ENCODE measurements around the gene ST8SIA2. TPM values are rescaled to one million over a fixed set of nuclear protein-coding genes. Genes with fewer than 3 reads are reported as not detected.
"Not testable (repeated sequence)": the region's sequence is repeated elsewhere in the genome, so short reads cannot be mapped to it uniquely, and the experiment has no call there.

The ST8SIA2 gene
- polyA plus RNA-seq, 4 donors = 4.1 to 6.7 (median 5.2) TPM

- not testable (repeated sequence) for DNase-seq (ENCODE audit: low read depth in 4 of 4, low spot score in 2 of 4)
Measured at GRCh38 chr15:92479730-92480129, 86.0 kb downstream of the ST8SIA2 start.

DNA sequence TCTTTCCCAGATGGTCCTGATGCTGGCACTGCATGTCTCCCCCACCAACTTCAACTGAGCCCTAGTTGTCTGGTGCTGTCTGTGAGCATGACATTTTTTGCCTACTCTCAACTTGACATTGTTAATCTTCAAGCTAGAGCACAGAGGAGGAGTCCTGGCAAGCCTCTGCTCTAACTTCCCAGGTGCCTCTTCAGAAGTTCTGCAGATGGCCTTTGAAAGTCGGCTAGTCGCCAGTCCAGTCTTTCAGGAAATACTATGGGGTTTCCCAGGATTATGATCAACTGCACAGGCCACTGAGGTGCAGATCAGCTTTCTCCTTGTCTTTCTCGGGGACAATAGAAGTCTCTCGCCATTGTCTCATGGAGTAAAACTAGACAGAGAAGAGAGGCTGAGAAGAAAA lies 86.7 kb downstream of the ST8SIA2 start:
- DNase-seq (ENCODE audit: low read depth in 4 of 4, low spot score in 2 of 4) = no peak

GRCh38 chr15:92485441-92485840 lies 91.8 kb downstream of the ST8SIA2 start:
- no peak for DNase-seq (ENCODE audit: low read depth in 4 of 4, low spot score in 2 of 4)

DNA sequence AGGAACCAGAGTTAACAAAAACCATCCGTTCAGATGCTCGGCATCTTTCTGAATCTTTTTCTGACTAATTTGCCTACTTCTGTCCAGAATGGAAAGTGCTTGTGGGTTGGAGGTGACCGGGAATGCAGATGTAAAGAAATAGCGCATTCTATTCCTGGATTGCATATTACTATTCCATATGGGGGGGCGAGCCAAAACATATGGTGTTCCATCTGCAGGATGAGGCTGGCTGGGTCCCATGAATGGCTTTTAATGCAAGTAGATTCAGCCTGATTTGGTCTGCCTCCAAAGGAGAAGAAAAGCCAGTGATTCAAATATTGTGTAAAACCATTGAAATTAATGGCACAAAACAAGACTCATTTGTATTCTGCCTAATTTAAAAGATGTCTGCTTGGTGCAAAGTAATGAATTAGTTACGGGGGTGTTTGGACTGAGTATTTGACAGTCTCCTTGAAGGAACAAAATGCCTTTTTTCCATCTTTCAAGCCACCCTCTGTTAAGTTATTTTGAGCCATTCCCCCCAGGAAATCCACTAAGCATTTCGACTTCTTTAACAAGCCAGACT lies 99.0 kb downstream of the ST8SIA2 start:
- no peak for DNase-seq (ENCODE audit: low read depth in 4 of 4, low spot score in 2 of 4)

DNA sequence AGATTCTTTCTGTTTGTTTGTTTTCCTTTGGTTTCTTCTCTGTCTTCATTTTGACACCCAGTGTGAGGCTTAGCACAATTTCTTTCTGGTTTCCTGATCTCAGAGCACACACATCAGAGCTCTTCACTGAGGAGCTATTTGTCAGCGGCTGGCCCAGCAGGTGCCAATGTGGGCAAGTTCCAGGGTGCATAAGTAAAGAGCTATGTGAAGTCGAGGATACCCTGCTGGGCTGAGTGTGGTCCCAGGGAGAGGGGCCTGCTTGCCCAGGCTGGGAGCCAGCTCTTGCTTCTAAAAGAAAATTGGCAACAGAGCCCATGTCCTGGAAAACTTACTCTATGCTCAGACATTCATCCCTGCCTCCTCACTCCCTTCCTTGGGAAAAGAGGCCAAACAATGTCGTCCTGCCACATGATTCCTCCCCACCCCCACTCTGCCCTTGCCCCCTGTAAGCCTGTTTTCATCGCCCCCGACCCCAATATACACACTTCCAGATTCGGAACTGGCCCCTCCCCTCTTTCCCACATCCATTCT lies 101.2 kb downstream of the ST8SIA2 start:
- no peak for DNase-seq (ENCODE audit: low read depth in 4 of 4, low spot score in 2 of 4)

DNA sequence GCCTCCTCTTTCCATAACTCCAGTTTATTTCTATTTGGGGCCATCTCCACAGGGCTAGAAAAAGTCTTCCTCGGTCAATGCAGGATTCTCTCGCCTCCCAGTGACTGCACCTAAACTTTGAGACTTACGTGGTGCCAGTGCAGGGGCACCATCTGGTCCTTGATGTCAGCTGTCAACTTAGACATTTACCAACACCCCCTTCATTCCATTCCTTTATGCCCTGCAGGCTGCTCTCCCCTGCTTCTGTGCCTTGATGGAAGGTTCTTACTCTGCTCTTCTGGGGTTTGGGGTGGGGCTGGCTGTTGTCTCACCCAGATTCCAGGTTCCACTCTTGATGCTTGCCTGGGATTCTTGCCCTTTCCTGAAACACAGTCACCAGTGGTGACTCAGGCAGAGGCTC lies 101.8 kb downstream of the ST8SIA2 start:
- DNase-seq (ENCODE audit: low read depth in 4 of 4, low spot score in 2 of 4) = no peak

- no peak for DNase-seq (ENCODE audit: low read depth in 4 of 4, low spot score in 2 of 4)
Measured at GRCh38 chr15:92499731-92500530, 106.2 kb downstream of the ST8SIA2 start.

DNA sequence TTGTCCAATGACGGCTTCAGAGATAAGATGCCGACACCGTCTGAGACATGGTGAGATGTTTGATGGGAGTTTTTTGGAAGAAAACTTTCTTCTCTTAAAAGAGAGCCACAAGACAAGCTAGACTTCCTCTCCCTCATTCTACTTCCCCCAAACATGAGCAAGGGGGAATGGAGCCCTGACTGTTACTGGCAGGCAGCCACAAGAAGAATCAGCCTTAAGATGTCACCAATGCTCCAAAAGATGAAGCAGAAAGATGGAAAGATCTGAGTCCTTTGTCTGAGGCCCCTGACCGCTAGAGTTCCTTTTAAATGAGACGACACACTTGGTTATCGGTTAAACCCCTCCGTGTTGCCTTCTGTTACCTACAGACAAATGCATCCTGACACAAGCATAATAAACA lies 108.7 kb downstream of the ST8SIA2 start:
- no peak for DNase-seq (ENCODE audit: low read depth in 4 of 4, low spot score in 2 of 4)

DNA sequence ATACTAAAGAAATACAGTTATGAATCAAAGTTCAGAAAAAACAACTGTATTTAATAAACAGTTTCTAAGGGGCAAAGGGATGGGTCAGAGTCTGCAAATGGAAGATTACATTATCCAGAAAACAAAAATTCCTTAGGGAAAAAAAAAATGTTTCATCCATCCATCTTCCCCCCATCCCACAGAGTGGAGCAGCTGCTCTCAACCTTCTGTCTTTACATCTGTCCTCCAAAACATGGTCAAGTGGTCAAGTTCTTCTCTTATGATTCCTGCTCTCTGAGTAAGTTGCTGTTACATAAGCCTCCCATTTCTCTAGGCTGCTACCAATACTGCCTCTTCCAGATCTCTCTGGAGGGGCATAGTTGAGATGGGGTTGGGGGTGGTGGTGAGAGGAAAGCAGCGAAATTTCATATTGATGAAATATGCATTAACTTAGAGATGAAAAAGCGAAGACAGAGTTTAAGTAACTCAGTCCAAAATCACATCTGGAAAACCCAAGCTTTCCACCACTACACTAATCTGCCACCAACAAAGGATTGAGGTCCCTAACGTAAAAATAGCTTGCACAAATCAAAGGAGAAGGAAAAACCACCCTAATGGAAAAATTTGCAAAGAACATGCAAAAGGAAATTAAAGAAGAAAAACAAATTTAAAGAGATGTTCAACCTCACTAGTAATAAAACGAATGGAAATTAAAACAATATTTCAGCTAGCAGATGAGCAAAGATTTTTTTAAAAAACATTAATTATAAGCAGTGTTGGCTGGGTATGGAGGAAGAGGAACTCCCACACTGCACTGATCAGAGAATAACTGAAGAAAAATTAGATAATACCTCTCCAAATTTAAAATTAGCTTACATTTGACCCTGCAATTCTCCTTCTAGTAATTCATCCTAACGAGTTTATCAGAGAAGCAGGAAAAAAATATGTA lies 109.5 kb downstream of the ST8SIA2 start:
- no peak for DNase-seq (ENCODE audit: low read depth in 4 of 4, low spot score in 2 of 4)

GRCh38 chr15:92503889-92504288 lies 110.2 kb downstream of the ST8SIA2 start:
- DNase-seq (ENCODE audit: low read depth in 4 of 4, low spot score in 2 of 4) = no peak

- DNase-seq (ENCODE audit: low read depth in 4 of 4, low spot score in 2 of 4) = no peak
Measured at GRCh38 chr15:92505611-92506010, 111.9 kb downstream of the ST8SIA2 start.

DNA sequence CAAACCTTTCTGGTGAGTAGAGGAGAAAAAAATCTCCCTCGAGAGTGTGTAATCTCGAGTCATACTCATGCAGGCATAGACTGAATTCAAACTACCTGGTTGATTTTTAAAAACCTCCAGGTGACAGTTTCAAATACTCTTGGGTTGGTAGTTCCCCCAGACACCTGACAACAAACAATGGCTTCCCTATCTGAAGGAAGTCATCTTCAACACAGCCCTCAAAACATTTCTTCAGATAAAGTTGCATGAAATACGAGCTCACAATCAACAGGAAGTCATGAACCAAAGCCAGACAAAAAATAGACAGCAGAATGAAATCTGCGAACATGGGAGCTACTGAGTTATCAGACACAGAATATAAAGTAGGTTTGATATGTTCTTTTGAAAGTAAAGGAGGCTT lies 112.8 kb downstream of the ST8SIA2 start:
- no peak for DNase-seq (ENCODE audit: low read depth in 4 of 4, low spot score in 2 of 4)

GRCh38 chr15:92510163-92510882 lies 116.6 kb downstream of the ST8SIA2 start:
- DNase-seq (ENCODE audit: low read depth in 4 of 4, low spot score in 2 of 4) = no peak

Data from left renal cortex interstitium (tissue), 4 donors.